ENCODE results near the gene RPL37. TPM values are rescaled to one million over a fixed set of nuclear protein-coding genes. Genes with fewer than 3 reads are reported as not detected.

RPL37 gene
- total RNA-seq, 1 experiment from 2014 or later: 1,699 TPM

DNA sequence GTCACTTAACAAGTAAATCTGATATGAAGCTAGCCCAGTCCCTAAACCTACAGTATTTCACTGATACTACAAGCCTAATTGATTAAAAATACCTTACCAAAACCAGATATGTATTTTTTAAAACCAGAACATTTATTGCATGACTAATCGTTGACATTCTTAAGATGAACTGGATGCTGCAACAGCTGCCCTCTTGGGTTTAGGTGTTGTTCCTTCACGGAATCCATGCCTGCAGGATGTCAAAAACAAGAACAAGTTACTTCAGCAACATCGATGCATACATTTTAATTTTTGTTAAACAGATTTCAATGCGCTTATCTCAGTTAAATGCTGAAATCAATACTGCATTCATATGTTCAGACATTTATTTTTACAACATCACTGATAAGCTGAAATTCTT is 2.7 kb downstream of the RPL37 start:
- Histone ChIP-seq H3K9me3 (no peaks in the 10 kb centered on the region), H3K4me1 (peaks cover 18% of the 10 kb centered on the region), H3K4me3 (ENCODE audit: low read depth, low read length) (no peak overlapping the region), H3K27me3 (replicated peaks; ENCODE audit: control insufficient read depth, insufficient read depth, low read length) (no peaks in the 10 kb centered on the region), H3K36me3 (ENCODE audit: control insufficient read depth, insufficient read depth, low read length) (peaks cover 16% of the 10 kb centered on the region)
- no peak for DNase-seq
- Mint-ChIP-seq H3K9me3 (ENCODE audit: unreplicated experiment) (no peaks in the 10 kb centered on the region), H3K27ac (ENCODE audit: unreplicated experiment) (no peak overlapping the region), H3K4me1 (ENCODE audit: low read depth, unreplicated experiment) (peaks cover 23% of the 10 kb centered on the region), H3K27me3 (ENCODE audit: insufficient read depth, unreplicated experiment) (no peaks in the 10 kb centered on the region), H3K4me3 (ENCODE audit: unreplicated experiment) (peak overlapping the region; percentile 99), H3K36me3 (ENCODE audit: insufficient read depth, unreplicated experiment) (peaks cover 84% of the 10 kb centered on the region)
- ChIA-PET POLR2A (no interaction called here), CTCF (no interaction called here)
- intact Hi-C loops (cut with micrococcal nuclease; ENCODE audit: unreplicated experiment): no loop called here
- BruUV-seq (replicated peaks): no TSS peak
- TF ChIP-seq, protein P1, sequence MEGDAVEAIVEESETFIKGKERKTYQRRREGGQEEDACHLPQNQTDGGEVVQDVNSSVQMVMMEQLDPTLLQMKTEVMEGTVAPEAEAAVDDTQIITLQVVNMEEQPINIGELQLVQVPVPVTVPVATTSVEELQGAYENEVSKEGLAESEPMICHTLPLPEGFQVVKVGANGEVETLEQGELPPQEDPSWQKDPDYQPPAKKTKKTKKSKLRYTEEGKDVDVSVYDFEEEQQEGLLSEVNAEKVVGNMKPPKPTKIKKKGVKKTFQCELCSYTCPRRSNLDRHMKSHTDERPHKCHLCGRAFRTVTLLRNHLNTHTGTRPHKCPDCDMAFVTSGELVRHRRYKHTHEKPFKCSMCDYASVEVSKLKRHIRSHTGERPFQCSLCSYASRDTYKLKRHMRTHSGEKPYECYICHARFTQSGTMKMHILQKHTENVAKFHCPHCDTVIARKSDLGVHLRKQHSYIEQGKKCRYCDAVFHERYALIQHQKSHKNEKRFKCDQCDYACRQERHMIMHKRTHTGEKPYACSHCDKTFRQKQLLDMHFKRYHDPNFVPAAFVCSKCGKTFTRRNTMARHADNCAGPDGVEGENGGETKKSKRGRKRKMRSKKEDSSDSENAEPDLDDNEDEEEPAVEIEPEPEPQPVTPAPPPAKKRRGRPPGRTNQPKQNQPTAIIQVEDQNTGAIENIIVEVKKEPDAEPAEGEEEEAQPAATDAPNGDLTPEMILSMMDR (IDR thresholded peaks at IDR 0.05; ENCODE audit: insufficient read depth in 1 of 2, low read depth in 1 of 2, low read length in 1 of 2, severe bottlenecking in 1 of 2, unreplicated experiment in 1 of 2): no peak

DNA sequence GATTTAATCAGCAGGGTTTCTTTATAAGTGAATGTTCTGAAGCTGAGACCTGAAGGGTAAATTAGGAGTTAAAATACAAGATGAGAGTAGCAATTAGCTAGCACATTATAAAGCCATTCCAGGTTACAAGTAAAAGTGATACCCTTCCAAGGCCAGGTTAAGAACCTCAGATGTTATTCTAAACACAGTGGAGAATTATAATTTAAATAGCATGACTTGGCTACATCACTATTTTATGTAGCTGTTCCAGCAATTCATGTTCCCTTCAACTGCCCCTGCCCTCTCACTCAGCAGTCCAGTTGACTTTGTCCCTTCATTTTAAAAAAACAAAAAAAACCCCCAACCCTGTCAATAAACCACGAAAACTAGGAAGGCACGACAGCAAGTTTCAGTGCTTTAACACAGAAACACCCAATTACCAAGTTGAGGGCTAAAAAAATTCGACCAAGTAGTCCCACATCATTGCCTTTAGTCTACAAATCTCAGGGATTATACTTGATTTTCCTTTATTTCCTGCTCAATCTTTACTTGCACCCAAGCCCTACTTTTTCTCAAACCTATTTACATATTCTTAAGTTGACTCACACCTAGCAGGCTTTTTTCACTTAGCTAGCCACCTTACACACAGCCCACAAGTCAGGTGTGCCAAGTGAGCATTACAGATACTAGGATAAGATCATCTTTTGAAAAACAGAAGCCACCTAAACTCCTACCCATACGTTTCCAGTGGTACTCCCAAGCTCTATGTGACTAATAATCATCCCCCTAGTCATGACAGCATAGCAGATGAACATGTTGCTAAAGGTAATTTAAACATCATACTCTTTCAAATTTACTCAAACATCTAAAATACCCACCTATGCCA is 3.4 kb downstream of the RPL37 start:
- Histone ChIP-seq H3K27me3 (replicated peaks; ENCODE audit: control insufficient read depth, insufficient read depth, low read length) (no peaks in the 10 kb centered on the region), H3K4me3 (ENCODE audit: low read depth, low read length) (no peak overlapping the region), H3K4me1 (peaks cover 18% of the 10 kb centered on the region), H3K9me3 (no peaks in the 10 kb centered on the region), H3K36me3 (ENCODE audit: control insufficient read depth, insufficient read depth, low read length) (peaks cover 18% of the 10 kb centered on the region)
- no peaks in the 10 kb centered on the region for H3K9me3 Mint-ChIP-seq (ENCODE audit: unreplicated experiment)
- intact Hi-C loops (cut with micrococcal nuclease; ENCODE audit: unreplicated experiment): no loop called here
- H3K36me3 Mint-ChIP-seq (ENCODE audit: insufficient read depth, unreplicated experiment): peaks cover 91% of the 10 kb centered on the region
- TF ChIP-seq, protein P1 (IDR thresholded peaks at IDR 0.05; ENCODE audit: insufficient read depth in 1 of 2, low read depth in 1 of 2, low read length in 1 of 2, severe bottlenecking in 1 of 2, unreplicated experiment in 1 of 2): no peak
- POLR2A ChIA-PET: no interaction called here
- no peak for DNase-seq
- CTCF ChIA-PET: no interaction called here
- H3K4me1 Mint-ChIP-seq (ENCODE audit: low read depth, unreplicated experiment): peaks cover 23% of the 10 kb centered on the region
- no TSS peak for BruUV-seq (replicated peaks)
- H3K27me3 Mint-ChIP-seq (ENCODE audit: insufficient read depth, unreplicated experiment): no peaks in the 10 kb centered on the region
- no peak overlapping the region for H3K27ac Mint-ChIP-seq (ENCODE audit: unreplicated experiment)
- H3K4me3 Mint-ChIP-seq (ENCODE audit: unreplicated experiment): no peak overlapping the region

DNA sequence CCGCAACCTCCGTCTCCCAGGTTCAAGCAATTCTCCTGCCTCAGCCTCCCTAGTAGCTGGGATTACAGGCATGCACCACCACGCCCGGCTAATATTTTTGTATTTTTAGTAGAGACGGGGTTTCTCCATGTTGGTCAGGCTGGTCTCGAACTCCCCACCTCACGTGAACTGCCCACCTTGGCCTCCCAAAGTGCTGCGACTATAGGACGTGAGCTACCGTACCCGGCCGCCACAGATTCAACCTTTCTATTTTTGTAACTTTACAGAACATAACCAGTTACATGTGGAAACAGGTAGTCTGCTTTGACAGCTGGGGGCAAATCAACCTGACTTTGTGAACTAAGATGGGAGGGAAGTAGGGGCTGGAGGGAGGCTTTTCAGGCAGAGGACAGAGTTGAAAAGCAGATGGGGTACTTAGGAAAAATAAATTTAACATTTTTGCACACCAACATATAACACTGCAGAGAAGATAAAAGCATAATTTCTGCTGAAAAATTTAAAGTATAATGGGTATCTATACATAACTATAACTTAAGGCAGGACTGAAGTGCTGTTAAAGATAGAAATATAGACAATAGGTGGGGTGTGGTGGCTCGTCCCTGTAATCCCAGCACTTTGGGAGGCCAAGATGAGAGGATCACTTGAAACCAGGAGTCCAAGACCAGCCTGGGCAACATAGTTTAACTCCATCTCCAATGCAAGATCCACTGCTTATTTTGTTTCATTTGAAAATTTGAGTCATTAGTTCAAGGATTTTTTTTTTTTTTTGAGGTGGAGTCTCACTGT is 5.1 kb downstream of the RPL37 start:
- Mint-ChIP-seq H3K9me3 (ENCODE audit: unreplicated experiment) (no peaks in the 10 kb centered on the region), H3K27me3 (ENCODE audit: insufficient read depth, unreplicated experiment) (no peaks in the 10 kb centered on the region), H3K4me3 (ENCODE audit: unreplicated experiment) (no peak overlapping the region), H3K36me3 (ENCODE audit: insufficient read depth, unreplicated experiment) (peaks cover 99% of the 10 kb centered on the region), H3K27ac (ENCODE audit: unreplicated experiment) (peak overlapping the region; percentile 83), H3K4me1 (ENCODE audit: low read depth, unreplicated experiment) (peaks cover 23% of the 10 kb centered on the region)
- Histone ChIP-seq H3K9me3 (no peaks in the 10 kb centered on the region), H3K4me1 (peaks cover 18% of the 10 kb centered on the region), H3K27me3 (replicated peaks; ENCODE audit: control insufficient read depth, insufficient read depth, low read length) (no peaks in the 10 kb centered on the region), H3K4me3 (ENCODE audit: low read depth, low read length) (no peak overlapping the region), H3K36me3 (ENCODE audit: control insufficient read depth, insufficient read depth, low read length) (peaks cover 18% of the 10 kb centered on the region)
- TF ChIP-seq, protein P1 (IDR thresholded peaks at IDR 0.05; ENCODE audit: insufficient read depth in 1 of 2, low read depth in 1 of 2, low read length in 1 of 2, severe bottlenecking in 1 of 2, unreplicated experiment in 1 of 2): no peak
- POLR2A ChIA-PET: no interaction called here
- intact Hi-C loops (cut with micrococcal nuclease; ENCODE audit: unreplicated experiment): no loop called here
- CTCF ChIA-PET: no interaction called here
- no TSS peak for BruUV-seq (replicated peaks)
- no peak for DNase-seq
